ENCODE data around the gene MAP2K5.

DNA sequence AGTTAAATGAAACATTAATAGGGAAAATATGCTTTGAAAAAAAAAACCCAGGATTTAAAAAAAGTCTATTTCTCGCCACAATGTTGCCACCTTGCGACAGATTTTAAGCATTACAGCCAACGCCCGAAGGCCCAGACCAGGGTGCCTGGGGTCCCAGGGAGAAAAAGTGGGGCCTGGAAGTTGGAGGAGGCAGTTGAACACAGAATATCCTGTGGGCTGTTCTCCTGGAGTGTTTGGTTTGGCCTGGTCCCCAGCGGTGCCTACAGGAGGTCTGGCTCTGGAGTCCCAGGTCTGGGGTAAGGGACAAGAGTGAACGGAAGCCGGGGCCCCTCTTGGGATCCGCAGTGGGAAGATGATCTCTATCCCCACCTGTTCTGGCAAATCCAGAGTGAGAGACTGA, 294.0 kb downstream of the MAP2K5 start:
- TF ChIP-seq MEF2A (IDR thresholded peaks at IDR 0.05; ENCODE audit: insufficient read depth, low read depth, low read length) (no peak), SP1 (IDR thresholded peaks at IDR 0.05; ENCODE audit: low read depth, low read length) (no peak), MYB (IDR thresholded peaks at IDR 0.05; ENCODE audit: borderline replicate concordance, low read depth, low read length) (no peak)

All from GM12878 (cell line).